HepG2 (cell line): Measurements from ENCODE around the gene MCFD2. TPM values are rescaled to one million over a fixed set of nuclear protein-coding genes. Genes with fewer than 3 reads are reported as not detected.

ENCODE experiments used
- ATAD3A ChIP-seq: sonication (generic); formaldehyde crosslinking; IDR thresholded peaks from 2 replicates; pipeline ENCODE4 v1.4.0; 2020; ENCODE audit warnings: missing genetic modification reagents
- BRD4 ChIP-seq: sonication (generic); formaldehyde crosslinking; IDR thresholded peaks from 2 replicates; pipeline ENCODE4 v1.4.0; 2020; ENCODE audit warnings: missing genetic modification reagents
- CHD2 ChIP-seq: IDR thresholded peaks from 2 replicates; pipeline ENCODE4 v1.6.1; 2011; ENCODE audit warnings: low read depth, low read length, improper control_type of control experiment
- ETV6 ChIP-seq: sonication (generic); formaldehyde crosslinking; conservative IDR thresholded peaks from 2 replicates; pipeline ENCODE4 v1.4.0; 2020; ENCODE audit warnings: missing genetic modification reagents
- GABPB1 ChIP-seq: IDR thresholded peaks from 2 replicates; pipeline ENCODE4 v1.6.1; 2016; ENCODE audit warnings: mild to moderate bottlenecking, missing genetic modification reagents, moderate library complexity, missing compliant biosample characterization
- GPN1 ChIP-seq: sonication (generic); formaldehyde crosslinking; IDR thresholded peaks from 2 replicates; pipeline ENCODE4 v1.5.1; 2020; ENCODE audit warnings: missing genetic modification reagents, borderline replicate concordance
- HDAC6 ChIP-seq: fragments of 200-600 bp; sonication (generic); IDR thresholded peaks from 2 replicates; pipeline ENCODE4 v1.7.0; 2017; ENCODE audit warnings: mild to moderate bottlenecking, antibody characterized with exemption, low read length, low read depth
- HNF4A ChIP-seq: sonication (generic); formaldehyde crosslinking; IDR thresholded peaks from 2 replicates; pipeline ENCODE4 v1.4.0; 2020; ENCODE audit warnings: missing genetic modification reagents
- HOXA3 ChIP-seq: sonication (generic); formaldehyde crosslinking; IDR thresholded peaks from 2 replicates; pipeline ENCODE4 v1.5.0; 2020; ENCODE audit warnings: missing genetic modification reagents
- JUNB ChIP-seq: sonication (generic); formaldehyde crosslinking; IDR thresholded peaks from 2 replicates; pipeline ENCODE4 v1.8.0; 2022; ENCODE audit warnings: missing genetic modification reagents, mild to moderate bottlenecking, borderline replicate concordance
- MAF1 ChIP-seq: sonication (generic); formaldehyde crosslinking; IDR thresholded peaks from 2 replicates; pipeline ENCODE4 v1.5.0; 2020; ENCODE audit warnings: missing genetic modification reagents, borderline replicate concordance
- MIXL1 ChIP-seq: IDR thresholded peaks from 2 replicates; pipeline ENCODE4 v1.6.1; 2016
- NFKBIZ ChIP-seq: IDR thresholded peaks from 2 replicates; pipeline ENCODE4 v1.6.1; 2018; ENCODE audit warnings: missing genetic modification reagents, missing compliant biosample characterization
- NPAS2 ChIP-seq: sonication (generic); formaldehyde crosslinking; IDR thresholded peaks from 2 replicates; pipeline ENCODE4 v1.8.0; 2022; ENCODE audit warnings: mild to moderate bottlenecking, missing genetic modification reagents, borderline replicate concordance
- PHF8 ChIP-seq: sonication (generic); formaldehyde crosslinking; IDR thresholded peaks from 2 replicates; pipeline ENCODE4 v1.5.0; 2020; ENCODE audit warnings: missing genetic modification reagents
- RELA ChIP-seq: sonication (generic); formaldehyde crosslinking; IDR thresholded peaks from 2 replicates; pipeline ENCODE4 v1.4.0; 2020; ENCODE audit warnings: missing genetic modification reagents
- RXRA ChIP-seq: sonication (generic); formaldehyde crosslinking; IDR thresholded peaks from 2 replicates; pipeline ENCODE4 v1.5.1; 2020; ENCODE audit warnings: missing genetic modification reagents
- SKI ChIP-seq: fragments of 450-650 bp; IDR thresholded peaks from one replicate; pipeline ENCODE4 v1.6.1; 2018; ENCODE audit warnings: mild to moderate bottlenecking; ENCODE audit not compliant: partially characterized antibody
- SRSF4 ChIP-seq: fragments of 200-400 bp; formaldehyde crosslinking; IDR thresholded peaks from one replicate; pipeline ENCODE4 v1.6.1; 2018; ENCODE audit warnings: mild to moderate bottlenecking, low read depth, low read length, moderate library complexity; ENCODE audit not compliant: poor library complexity, severe bottlenecking
- TAF1 ChIP-seq: sonication (generic); formaldehyde crosslinking; IDR thresholded peaks from 2 replicates; pipeline ENCODE4 v1.4.0; 2020; ENCODE audit warnings: missing genetic modification reagents
- TCF12 ChIP-seq, 2 experiments: fragments of 450-650 bp in 1 of 2; sonication (generic) in 1 of 2; formaldehyde crosslinking in 1 of 2; IDR thresholded peaks; 2 replicates each; pipeline versions ENCODE4 v1.6.1 to v1.8.0; 2017 to 2022; ENCODE audit warnings: antibody characterized with exemption in 1 of 2, mild to moderate bottlenecking in 1 of 2, missing genetic modification reagents in 1 of 2, moderate library complexity in 1 of 2
- ZBTB21 ChIP-seq: sonication (generic); formaldehyde crosslinking; IDR thresholded peaks from 2 replicates; pipeline ENCODE4 v1.4.0; 2020; ENCODE audit warnings: missing genetic modification reagents
- ZC3H4 ChIP-seq: sonication (generic); formaldehyde crosslinking; IDR thresholded peaks from 2 replicates; pipeline ENCODE4 v1.4.0; 2020; ENCODE audit warnings: missing genetic modification reagents, borderline replicate concordance
- ZNF24 ChIP-seq: fragments of 450-650 bp; IDR thresholded peaks from 2 replicates; pipeline ENCODE4 v1.6.1; 2017; ENCODE audit warnings: antibody characterized with exemption, mild to moderate bottlenecking
- ZNF557 ChIP-seq: sonication (generic); formaldehyde crosslinking; IDR thresholded peaks from 2 replicates; pipeline ENCODE4 v1.4.0; 2020; ENCODE audit warnings: missing genetic modification reagents
- ZNF577 ChIP-seq: sonication (generic); formaldehyde crosslinking; IDR thresholded peaks from 2 replicates; pipeline ENCODE4 v1.4.0; 2020; ENCODE audit warnings: mild to moderate bottlenecking, low read depth, missing genetic modification reagents, borderline replicate concordance
- ZNF781 ChIP-seq: sonication (generic); formaldehyde crosslinking; IDR thresholded peaks from 2 replicates; pipeline ENCODE4 v1.5.1; 2020; ENCODE audit warnings: borderline replicate concordance, mild to moderate bottlenecking, missing genetic modification reagents; ENCODE audit errors: not compliant biosample characterization
- polyA plus RNA-seq, 8 experiments: library from polyadenylated mRNA; depleted of rRNA in 3 of 8; stranded (reverse) in 7 of 8; unstranded in 1 of 8; fragments of >200 nt; fragmentation: Illumina TruSeq in 4 of 8; extraction: Trizol in 4 of 8; gene quantifications; 2 replicates each; pipeline versions ENCODE4 v1.2.1 to v1.2.3, GENCODE V29; 2011 to 2016; ENCODE audit warnings: low read depth in 4 of 8, missing spikeins in 1 of 8, mixed read lengths in 1 of 8; ENCODE audit not compliant: insufficient read depth in 1 of 8
- total RNA-seq, 5 experiments: library from RNA; depleted of rRNA; stranded (reverse); fragments of >200 nt; fragmentation: Illumina TruSeq; extraction: Trizol; gene quantifications; 2 replicates each; pipeline ENCODE4 v1.2.3, GENCODE V29; 2016; ENCODE audit warnings: low read depth in 1 of 5
- TF ChIP-seq, protein P1 (sequence below): sonication (generic); formaldehyde crosslinking; IDR thresholded peaks from 2 replicates; pipeline ENCODE4 v1.4.0; 2020; ENCODE audit warnings: missing genetic modification reagents, mild to moderate bottlenecking, borderline replicate concordance
- TF ChIP-seq, protein P2 (sequence below): IDR thresholded peaks from 2 replicates; pipeline ENCODE4 v1.6.1; 2018; ENCODE audit warnings: missing genetic modification reagents, mild to moderate bottlenecking, missing compliant biosample characterization
- TF ChIP-seq, protein P3 (sequence below): IDR thresholded peaks from 2 replicates; pipeline ENCODE4 v1.6.1; 2012; ENCODE audit warnings: inconsistent platforms

MCFD2 gene
- total and polyA plus RNA-seq, 2 of the 13 experiments (the other 11 are each of a cell fraction or from before 2014, with no cell fraction given), result 183 to 232 TPM

DNA sequence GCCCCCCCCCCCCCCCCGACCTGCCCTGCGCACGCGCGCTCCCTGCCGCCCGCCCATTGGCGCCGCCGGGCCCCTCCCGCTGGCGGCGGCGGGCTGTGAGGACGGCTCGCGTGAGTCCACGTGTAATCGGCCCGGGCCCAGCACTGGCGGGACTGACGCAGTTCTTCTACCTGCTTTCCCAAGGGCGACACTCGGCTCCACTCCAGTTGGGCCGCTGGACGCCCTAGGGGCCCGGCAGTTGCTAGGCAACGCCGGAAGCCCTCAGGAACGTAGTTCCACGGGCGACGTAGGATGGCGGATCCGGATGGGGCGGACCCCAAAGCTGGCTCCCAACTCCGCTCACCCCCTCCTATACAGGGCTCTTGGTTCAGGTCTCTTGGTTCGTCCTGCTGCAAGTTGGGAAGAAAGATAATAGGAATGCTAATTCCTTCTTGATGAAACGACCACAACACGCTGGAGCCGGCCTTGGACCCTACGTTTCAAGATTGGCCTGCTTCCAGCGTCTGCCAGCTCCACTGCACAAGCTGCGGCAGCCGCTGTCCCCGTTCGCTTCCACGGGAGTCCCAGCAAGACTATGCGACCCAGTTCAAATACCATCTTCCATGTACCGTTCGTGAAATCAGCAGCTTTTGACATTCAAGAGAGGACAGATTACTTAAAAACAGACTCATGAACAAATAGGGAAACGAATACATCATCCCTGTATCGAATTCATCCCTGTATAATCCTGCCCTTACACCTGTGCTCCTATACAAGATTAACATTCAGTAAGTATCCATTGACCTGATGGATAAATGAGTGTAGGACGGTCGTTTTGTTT is 415 bp upstream of the MCFD2 start (continued):
- TF ChIP-seq SRSF4 (no peak), BRD4 (CRISPR knock-in tag) (0 out of 2 replicates have a peak, but pooled peaks have one; percentile 45), ATAD3A (CRISPR knock-in tag) (no peak), GPN1 (CRISPR knock-in tag) (peak; percentile 62; the same call in 1 of the 2 replicates), CHD2 (peak; percentile 63), TCF12 (IDR thresholded peaks at IDR 0.05) (no peak), TCF12 (CRISPR knock-in tag; IDR thresholded peaks at IDR 0.05) (0 out of 2 replicates have a peak, but pooled peaks have one; percentile 27), NFKBIZ (CRISPR knock-in tag) (peak; percentile 66; the same call in 1 of the 2 replicates), HOXA3 (peak; percentile 94), ZC3H4 (CRISPR knock-in tag) (no peak), ZNF577 (no peak), MAF1 (CRISPR knock-in tag) (0 out of 2 replicates have a peak, but pooled peaks have one; percentile 73), TAF1 (peak; percentile 89; the same call in 1 of the 2 replicates), RELA (CRISPR knock-in tag) (no peak), PHF8 (peak; percentile 91), NPAS2 (no peak), RXRA (peak; percentile 70), ZNF557 (CRISPR knock-in tag) (0 out of 2 replicates have a peak, but pooled peaks have one; percentile 94), HDAC6 (no peak), HNF4A (0 out of 2 replicates have a peak, but pooled peaks have one; percentile 25), ETV6 (CRISPR knock-in tag) (0 out of 2 replicates have a peak, but pooled peaks have one; percentile 74), ZNF781 (CRISPR knock-in tag) (no peak), GABPB1 (CRISPR knock-in tag) (peak; percentile 92), JUNB (no peak), ZBTB21 (peak; percentile 54; the same call in 1 of the 2 replicates), ZNF24 (no peak), MIXL1 (CRISPR knock-in tag) (peak; percentile 55), SKI (peak; percentile 50)
- TF ChIP-seq, protein P1, sequence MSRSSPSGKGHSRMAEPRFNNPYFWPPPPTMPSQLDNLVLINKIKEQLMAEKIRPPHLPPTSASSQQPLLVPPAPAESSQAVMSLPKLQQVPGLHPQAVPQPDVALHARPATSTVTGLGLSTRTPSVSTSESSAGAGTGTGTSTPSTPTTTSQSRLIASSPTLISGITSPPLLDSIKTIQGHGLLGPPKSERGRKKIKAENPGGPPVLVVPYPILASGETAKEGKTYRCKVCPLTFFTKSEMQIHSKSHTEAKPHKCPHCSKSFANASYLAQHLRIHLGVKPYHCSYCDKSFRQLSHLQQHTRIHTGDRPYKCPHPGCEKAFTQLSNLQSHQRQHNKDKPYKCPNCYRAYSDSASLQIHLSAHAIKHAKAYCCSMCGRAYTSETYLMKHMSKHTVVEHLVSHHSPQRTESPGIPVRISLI (CRISPR knock-in tag), result no peak
- TF ChIP-seq, protein P2, sequence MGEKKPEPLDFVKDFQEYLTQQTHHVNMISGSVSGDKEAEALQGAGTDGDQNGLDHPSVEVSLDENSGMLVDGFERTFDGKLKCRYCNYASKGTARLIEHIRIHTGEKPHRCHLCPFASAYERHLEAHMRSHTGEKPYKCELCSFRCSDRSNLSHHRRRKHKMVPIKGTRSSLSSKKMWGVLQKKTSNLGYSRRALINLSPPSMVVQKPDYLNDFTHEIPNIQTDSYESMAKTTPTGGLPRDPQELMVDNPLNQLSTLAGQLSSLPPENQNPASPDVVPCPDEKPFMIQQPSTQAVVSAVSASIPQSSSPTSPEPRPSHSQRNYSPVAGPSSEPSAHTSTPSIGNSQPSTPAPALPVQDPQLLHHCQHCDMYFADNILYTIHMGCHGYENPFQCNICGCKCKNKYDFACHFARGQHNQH (CRISPR knock-in tag), result peak; percentile 94
- TF ChIP-seq, protein P3, sequence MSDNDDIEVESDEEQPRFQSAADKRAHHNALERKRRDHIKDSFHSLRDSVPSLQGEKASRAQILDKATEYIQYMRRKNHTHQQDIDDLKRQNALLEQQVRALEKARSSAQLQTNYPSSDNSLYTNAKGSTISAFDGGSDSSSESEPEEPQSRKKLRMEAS, result peak; percentile 99
